H1 (cell line): Measurements from ENCODE around the gene OXLD1. TPM values are rescaled to one million over a fixed set of nuclear protein-coding genes. Genes with fewer than 3 reads are reported as not detected.

ENCODE experiments used
- CTCF ChIA-PET: fragments of 300-600 bp; sonication (Branson Sonifier 250); formaldehyde crosslinking; loops from one replicate; lab custom pipeline; 2021; ENCODE audit not compliant: partially characterized antibody; lab: Charles Lee
- POLR2A ChIA-PET: fragments of 300-600 bp; sonication (Branson Sonifier 250); formaldehyde crosslinking; loops from one replicate; lab custom pipeline; 2021; ENCODE audit warnings: inconsistent platforms; ENCODE audit not compliant: partially characterized antibody; lab: Charles Lee
- DNase-seq, 2 experiments: peaks; one replicate each; pipeline versions ENCODE4 v3.0.0 to v3.0.0-alpha.2; 2010 to 2022; ENCODE audit warnings: low spot score in 2 of 2, low read depth in 1 of 2, mixed read lengths in 1 of 2
- FAIRE-seq: peaks from 2 replicates; lab custom pipeline; 2011; peaks lifted over from hg19 to GRCh38; lab: Jason Lieb, UNC
- H2AFZ ChIP-seq: 2 replicates; pipeline ENCODE4 v1.8.1; 2012; ENCODE audit warnings: low read length, inconsistent platforms
- H2AK5ac ChIP-seq: 2 replicates; pipeline ENCODE4 v1.6.1; 2013; ENCODE audit warnings: low read depth, low read length
- H2BK120ac ChIP-seq: replicated peaks from 2 replicates; pipeline ENCODE3; 2013; ENCODE audit warnings: low read depth, low read length, inconsistent platforms
- H2BK12ac ChIP-seq: 2 replicates; pipeline ENCODE4 v1.6.1; 2013; ENCODE audit warnings: low read depth, low read length
- H2BK15ac ChIP-seq: 2 replicates; pipeline ENCODE4 v1.6.1; 2013; ENCODE audit warnings: low read length
- H2BK20ac ChIP-seq: 2 replicates; pipeline ENCODE4 v1.6.1; 2013; ENCODE audit warnings: low read length
- H2BK5ac ChIP-seq: 2 replicates; pipeline ENCODE4 v1.6.1; 2013; ENCODE audit warnings: low read depth, low read length
- H3K14ac ChIP-seq: 2 replicates; pipeline ENCODE4 v1.6.1; 2013; ENCODE audit warnings: inconsistent platforms; ENCODE audit not compliant: insufficient read length
- H3K18ac ChIP-seq: 2 replicates; pipeline ENCODE4 v1.6.1; 2013; ENCODE audit warnings: low read length; ENCODE audit errors: extremely low read depth
- H3K23ac ChIP-seq: 2 replicates; pipeline ENCODE4 v1.6.1; 2013; ENCODE audit warnings: inconsistent platforms; ENCODE audit not compliant: insufficient read length
- H3K23me2 ChIP-seq: 2 replicates; pipeline ENCODE4 v1.6.1; 2013; ENCODE audit warnings: low read depth, low read length
- H3K27ac ChIP-seq: 2 replicates; pipeline ENCODE4 v1.6.1; 2011; ENCODE audit warnings: low read depth, low read length, inconsistent platforms
- H3K27me3 ChIP-seq, 4 experiments: replicated peaks in 1 of 4; 1 replicate in 1 of 4; 2 replicates in 3 of 4; pipeline versions ENCODE4 v1.6.1 to v1.8.1; 2011 to 2013; ENCODE audit warnings: low read length in 3 of 4, mild to moderate bottlenecking in 3 of 4, inconsistent platforms in 2 of 4, mixed read lengths in 2 of 4, moderate library complexity in 1 of 4; ENCODE audit not compliant: control insufficient read depth in 3 of 4, insufficient read depth in 3 of 4; ENCODE audit errors: extremely low read depth in 1 of 4
- H3K36me3 ChIP-seq, 4 experiments: 2 replicates each; pipeline versions ENCODE4 v1.6.1 to v1.8.1; 2011 to 2013; ENCODE audit warnings: mild to moderate bottlenecking in 4 of 4, low read length in 3 of 4, moderate library complexity in 2 of 4, control low read depth in 1 of 4, inconsistent platforms in 1 of 4; ENCODE audit not compliant: insufficient read depth in 4 of 4, control insufficient read depth in 2 of 4
- H3K4ac ChIP-seq: replicated peaks from 2 replicates; pipeline ENCODE3; 2013; ENCODE audit warnings: low read length, low read depth, mixed read lengths, inconsistent platforms; ENCODE audit not compliant: insufficient read length
- H3K4me1 ChIP-seq, 4 experiments: replicated peaks in 1 of 4; 1 replicate in 1 of 4; 2 replicates in 3 of 4; pipeline versions ENCODE4 v1.6.1 to v1.8.1; 2011 to 2013; ENCODE audit warnings: low read length in 3 of 4, inconsistent platforms in 2 of 4, mixed read lengths in 1 of 4; ENCODE audit not compliant: insufficient read depth in 4 of 4, control insufficient read depth in 3 of 4
- H3K4me2 ChIP-seq, 2 experiments: 2 replicates each; pipeline versions ENCODE4 v1.6.1 to v1.8.1; 2011 to 2013; ENCODE audit warnings: low read depth in 2 of 2, low read length in 2 of 2, control low read depth in 1 of 2, inconsistent platforms in 1 of 2, mild to moderate bottlenecking in 1 of 2; ENCODE audit not compliant: insufficient read depth in 1 of 2
- H3K4me3 ChIP-seq, 4 experiments: fragments of 200-600, 300-600 bp in 1 of 4; sonication (generic), shearing (Covaris generic), sonication (Bioruptor Twin) in 1 of 4; 2 replicates each; pipeline versions ENCODE4 v1.5.1 to v1.8.1; 2011 to 2016; ENCODE audit warnings: low read length in 4 of 4, low read depth in 3 of 4, control low read depth in 2 of 4, inconsistent platforms in 2 of 4, mild to moderate bottlenecking in 2 of 4, mixed read lengths in 1 of 4, moderate library complexity in 1 of 4; ENCODE audit not compliant: insufficient read depth in 2 of 4; ENCODE audit errors: extremely low read depth in 1 of 4
- H3K56ac ChIP-seq: replicated peaks from 2 replicates; pipeline ENCODE3; 2013; ENCODE audit warnings: low read depth, mild to moderate bottlenecking, mixed read lengths, low read length, inconsistent platforms; ENCODE audit not compliant: insufficient read length
- H3K79me1 ChIP-seq: 2 replicates; pipeline ENCODE4 v1.6.1; 2013; ENCODE audit warnings: low read depth, low read length, control low read depth
- H3K79me2 ChIP-seq, 2 experiments: 2 replicates each; pipeline versions ENCODE4 v1.6.1 to v1.8.1; 2012 to 2013; ENCODE audit warnings: low read length in 2 of 2, mild to moderate bottlenecking in 2 of 2, inconsistent platforms in 1 of 2; ENCODE audit not compliant: insufficient read depth in 2 of 2, control insufficient read depth in 1 of 2
- H3K9ac ChIP-seq, 4 experiments: replicated peaks in 1 of 4; 1 replicate in 1 of 4; 2 replicates in 3 of 4; pipeline versions ENCODE4 v1.6.1 to v1.8.1; 2011 to 2013; ENCODE audit warnings: low read depth in 3 of 4, low read length in 3 of 4, control low read depth in 2 of 4, mild to moderate bottlenecking in 2 of 4, moderate library complexity in 2 of 4, inconsistent platforms in 1 of 4; ENCODE audit errors: extremely low read depth in 1 of 4
- H3K9me3 ChIP-seq, 2 experiments: 2 replicates each; pipeline versions ENCODE4 v1.6.1 to v1.8.1; 2012 to 2013; ENCODE audit warnings: mild to moderate bottlenecking in 2 of 2, moderate library complexity in 2 of 2, control low read depth in 1 of 2, inconsistent platforms in 1 of 2, low read depth in 1 of 2, low read length in 1 of 2, mixed read lengths in 1 of 2; ENCODE audit not compliant: insufficient read depth in 2 of 2
- H4K20me1 ChIP-seq, 2 experiments: replicated peaks in 1 of 2; 2 replicates each; pipeline versions ENCODE3 to v1.8.1; 2011 to 2013; ENCODE audit warnings: inconsistent platforms in 2 of 2, low read length in 2 of 2, mild to moderate bottlenecking in 1 of 2; ENCODE audit not compliant: insufficient read depth in 2 of 2, control insufficient read depth in 1 of 2
- H4K5ac ChIP-seq: 2 replicates; pipeline ENCODE4 v1.6.1; 2013; ENCODE audit warnings: low read length, low read depth, mixed read lengths, inconsistent platforms; ENCODE audit not compliant: insufficient read length
- H4K8ac ChIP-seq: 2 replicates; pipeline ENCODE4 v1.8.0; 2013; ENCODE audit warnings: mild to moderate bottlenecking, moderate library complexity, low read length, inconsistent platforms; ENCODE audit not compliant: insufficient read depth; ENCODE audit errors: extremely low read depth
- H4K91ac ChIP-seq: replicated peaks from 2 replicates; pipeline ENCODE3; 2013; ENCODE audit warnings: low read length, mixed read lengths, inconsistent platforms; ENCODE audit not compliant: insufficient read length
- BRCA1 ChIP-seq: IDR thresholded peaks from 2 replicates; pipeline ENCODE4 v1.6.1; 2012; ENCODE audit warnings: low read depth, low read length, improper control_type of control experiment
- FOSL1 ChIP-seq: IDR thresholded peaks from 2 replicates; pipeline ENCODE4 v1.6.1; 2011; ENCODE audit warnings: mild to moderate bottlenecking, low read depth, low read length, moderate library complexity; ENCODE audit not compliant: insufficient read depth
- KDM1A ChIP-seq: fragments of 200-600, 300-600 bp; sonication (generic); IDR thresholded peaks from 2 replicates; pipeline ENCODE4 v1.7.1; 2016; ENCODE audit warnings: mild to moderate bottlenecking, low read length, borderline replicate concordance
- PHF8 ChIP-seq: fragments of 200-600 bp; sonication (generic); conservative IDR thresholded peaks from 2 replicates; pipeline ENCODE4 v1.7.1; 2012; ENCODE audit warnings: low read depth, mild to moderate bottlenecking, inconsistent platforms, low read length, moderate library complexity
- TBP ChIP-seq: IDR thresholded peaks from 2 replicates; pipeline ENCODE4 v1.6.1; 2011; ENCODE audit warnings: low read depth, low read length, improper control_type of control experiment
- ZNF274 ChIP-seq: IDR thresholded peaks from 2 replicates; pipeline ENCODE4 v1.7.0; 2012; ENCODE audit warnings: low read length, borderline replicate concordance; ENCODE audit errors: extremely low read depth
- WGBS, 2 experiments: shearing (Covaris generic) in 1 of 2; methylation state at CpG; one replicate each; pipeline versions ENCODE4 v1.1.6 to v1.1.7; 2013 to 2015; ENCODE audit warnings: low lambda C conversion rate in 2 of 2, mixed read lengths in 2 of 2, inconsistent platforms in 1 of 2, low coverage in 1 of 2, missing lambda C conversion rate in 1 of 2; ENCODE audit not compliant: insufficient replicate concordance in 2 of 2, insufficient coverage in 1 of 2, insufficient read length in 1 of 2; ENCODE audit errors: extremely low coverage in 1 of 2, missing lambda C conversion rate in 1 of 2; 5-methylcytosine and 5-hydroxymethylcytosine counted together
- polyA plus RNA-seq, 7 experiments: library from polyadenylated mRNA; depleted of rRNA in 3 of 7; stranded (reverse) in 5 of 7; unstranded in 2 of 7; fragments of >200 nt in 5 of 7; fragments of 200-250 nt in 2 of 7; gene quantifications; 1 replicate in 5 of 7; 2 replicates in 1 of 7; 4 replicates in 1 of 7; pipeline versions ENCODE4 v1.2.1 to v1.2.3, GENCODE V29; 2011 to 2013; ENCODE audit warnings: missing spikeins in 2 of 7, mixed read lengths in 2 of 7
- total RNA-seq: library from RNA; stranded (reverse); fragmentation: NEBNext Ultra II Directional; extraction: Animal tissue kit (Norgen Biotek cat#: 25700); gene quantifications from 2 replicates; pipeline ENCODE4 v1.2.1, GENCODE V29; 2021

The OXLD1 gene
- total and polyA plus RNA-seq, 2 of the 8 experiments (the other 6 are each of a cell fraction or from before 2014, with no cell fraction given) = 41.5 to 61.9 TPM

DNA sequence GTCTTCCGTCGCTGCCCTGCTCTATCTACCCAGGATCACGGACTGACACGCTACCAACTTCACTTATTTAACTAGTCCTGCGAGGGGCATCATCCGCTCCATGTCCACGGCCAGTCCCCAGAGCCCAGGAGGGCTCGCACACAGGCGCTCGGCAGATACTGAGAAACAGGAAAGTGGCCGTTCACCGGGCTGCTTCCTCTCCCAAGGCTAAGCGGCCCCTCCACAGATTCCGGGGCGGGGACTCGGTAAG is 388 bp downstream of the OXLD1 start:
- POLR2A ChIA-PET = interaction anchor here (0.9 to 9.3 kb wide), 21 partner anchors 8 to 358 kb away, joined by 3 to 65 read pairs (median 3); partner anchors contain the start of genes ARL16, HGS, LRRC45 and MCRIP1
- H3K18ac ChIP-seq = peak overlapping the region; percentile 65; the same call in 1 of the 2 replicates
- peak overlapping the region; percentile 42 to 86 (median 82); a peak in 6 of 7 replicates for H3K9ac ChIP-seq
- no peak overlapping the region for H3K23ac ChIP-seq
- peak overlapping the region; percentile 92 for H4K8ac ChIP-seq
- no peak for TF ChIP-seq TBP
- TF ChIP-seq KDM1A = no peak
- TF ChIP-seq BRCA1 = no peak
- TF ChIP-seq PHF8 = no peak
- no peak for TF ChIP-seq FOSL1
- no peak for TF ChIP-seq ZNF274
- TF ChIP-seq, all 59 proteins: peak for 0
- Histone ChIP-seq H3K36me3 (peaks cover 9 to 30% (median 21%) of the 10 kb centered on the region in 4 experiments; a peak in 7 of 8 replicates), H3K4me1 (peaks cover 3 to 11% (median 8%) of the 10 kb centered on the region in 4 experiments), H2BK20ac (no peak overlapping the region), H2BK5ac (peak overlapping the region; percentile 85; the same call in 1 of the 2 replicates), H2AK5ac (no peak overlapping the region), H3K23me2 (peaks cover 4% of the 10 kb centered on the region; the same call in 1 of the 2 replicates), H2BK120ac (no peak overlapping the region), H4K5ac (peak overlapping the region; percentile 38), H3K56ac (peak overlapping the region; percentile 59), H3K79me1 (peaks cover 8% of the 10 kb centered on the region), H3K27me3 (no peaks in the 10 kb centered on the region), H3K4me2 (peak overlapping the region; percentile 77 to 84), H2BK12ac (0 out of 2 replicates have a peak overlapping the region, but pooled peaks have one; percentile 6), H3K9me3 (no peaks in the 10 kb centered on the region), H3K4me3 (peak overlapping the region; percentile 62 to 95 (median 88)), H3K4ac (peak overlapping the region; percentile 63), H2BK15ac (no peak overlapping the region), H4K20me1 (peaks cover 8% of the 10 kb centered on the region in 2 experiments), H3K79me2 (peaks cover 0 to 24% of the 10 kb centered on the region in 2 experiments; a peak in 2 of 4 replicates), H3K14ac (no peak overlapping the region), H3K27ac (peak overlapping the region; percentile 41; the same call in 1 of the 2 replicates), H4K91ac (peak overlapping the region; percentile 65), H2AFZ (no peak overlapping the region)
- FAIRE-seq (no peak), DNase-seq (no peak)
- CTCF ChIA-PET = interaction anchor here (0.6 to 1.3 kb wide), 2 partner anchors 9 to 174 kb away, joined by 3 to 5 read pairs; no protein-coding TSS in a partner anchor
- 9% methylated on average over 10 of the region's 16 CpGs; no CpG with 5 or more reads in 1 of the 2 experiments for WGBS, 2 experiments
